ENCODE measurements around the gene CDCA5.

GRCh38 chr11:65045061-65045460 lies 38.8 kb downstream of the CDCA5 start:
- no peak for TF ChIP-seq JUN (IDR thresholded peaks at IDR 0.05)
- no peak for TF ChIP-seq POLR2A (IDR thresholded peaks at IDR 0.05; ENCODE audit: low read length)
